Activated CD4-positive, alpha-beta T cell treated with anti-CD3 and anti-CD28 coated beads, Interleukin-2, amount 50 U/mL, for 48 hours (primary cell): ENCODE results near the gene ADAMTSL4.

ENCODE experiments used
- DNase-seq, 2 experiments: peaks; one replicate each; pipeline ENCODE4 v3.0.0-alpha.2; 2020

Gene ADAMTSL4

GRCh38 chr1:150535511-150536287 lies 13.5 kb upstream of the ADAMTSL4 start:
- DNase-seq = no peak

- no peak for DNase-seq
These were observed 12.1 kb upstream of the ADAMTSL4 start for GRCh38 chr1:150536836-150537731.

- no peak for DNase-seq
These were observed 11.2 kb upstream of the ADAMTSL4 start for GRCh38 chr1:150537732-150538684.

- DNase-seq = no peak
These were observed 5.6 kb upstream of the ADAMTSL4 start for GRCh38 chr1:150543500-150544143.

- DNase-seq = no peak
These were observed 5.0 kb upstream of the ADAMTSL4 start for GRCh38 chr1:150544204-150544603.

- DNase-seq = no peak
These were observed 3.6 kb upstream of the ADAMTSL4 start for GRCh38 chr1:150545486-150546032.

GRCh38 chr1:150546294-150546937 lies 2.8 kb upstream of the ADAMTSL4 start:
- no peak for DNase-seq

GRCh38 chr1:150548324-150548631 lies 930 bp upstream of the ADAMTSL4 start:
- DNase-seq = no peak

- DNase-seq = no peak
These were observed 451 bp downstream of the ADAMTSL4 start for GRCh38 chr1:150549496-150550221.

GRCh38 chr1:150550222-150551050 lies 1.2 kb downstream of the ADAMTSL4 start:
- DNase-seq = no peak

GRCh38 chr1:150551051-150551783 lies 2.0 kb downstream of the ADAMTSL4 start:
- DNase-seq = no peak

GRCh38 chr1:150551784-150552127 lies 2.5 kb downstream of the ADAMTSL4 start:
- no peak for DNase-seq

GRCh38 chr1:150552128-150552910 lies 3.1 kb downstream of the ADAMTSL4 start:
- DNase-seq = no peak

- DNase-seq = no peak
These were observed 3.7 kb downstream of the ADAMTSL4 start for GRCh38 chr1:150552911-150553289.

GRCh38 chr1:150553392-150554085 lies 4.3 kb downstream of the ADAMTSL4 start:
- DNase-seq = no peak

- no peak for DNase-seq
These were observed 4.9 kb downstream of the ADAMTSL4 start for GRCh38 chr1:150554086-150554452.

- no peak for DNase-seq
These were observed 6.2 kb downstream of the ADAMTSL4 start for GRCh38 chr1:150555198-150555970.
